Naive thymus-derived CD8-positive, alpha-beta T cell (primary cell): ENCODE measurements around the gene POLL. TPM values are rescaled to one million over a fixed set of nuclear protein-coding genes. Genes with fewer than 3 reads are reported as not detected.
"Not testable (repeated sequence)": the region's sequence is repeated elsewhere in the genome, so short reads cannot be mapped to it uniquely, and the experiment has no call there.

Experiments used
- ATAC-seq, 2 donors: fragments of 150-1000 bp; cut with Tn5 transposase in 1 of 2; sonication (Bioruptor Pico), chemical (Tn5 transposase) in 1 of 2; 1 replicate in 1 of 2; 2 replicates in 1 of 2; pipeline ENCODE4 v1.10.0; 2021; ENCODE audit warnings: mild to moderate bottlenecking in 2 of 2, moderate library complexity in 2 of 2
- POLR2A ChIA-PET: fragments of 350-600 bp; sonication (Branson Sonifier 250); formaldehyde crosslinking; loops from one replicate; lab custom pipeline; 2021; ENCODE audit warnings: antibody characterized with exemption; lab: Charles Lee
- DNase-seq, 10 donors: peaks; one replicate each; pipeline versions ENCODE4 v3.0.0 to v3.0.0-alpha.2; 2020 to 2022
- H3K27ac Mint-ChIP-seq, 10 donors: one replicate each; pipeline ENCODE4 v1.8.0; 2020 to 2022; ENCODE audit warnings: mild to moderate bottlenecking in 10 of 10, mixed read lengths in 10 of 10, moderate library complexity in 4 of 10, inconsistent platforms in 1 of 10
- H3K27me3 Mint-ChIP-seq, 5 donors: one replicate each; pipeline ENCODE4 v1.8.0; 2021 to 2022; ENCODE audit warnings: mixed read lengths in 5 of 5
- H3K36me3 Mint-ChIP-seq, 3 donors: one replicate each; pipeline ENCODE4 v1.8.0; 2020 to 2022; ENCODE audit warnings: mixed read lengths in 3 of 3, mild to moderate bottlenecking in 2 of 3, inconsistent platforms in 1 of 3
- H3K4me1 Mint-ChIP-seq, 4 donors: one replicate each; pipeline ENCODE4 v1.8.0; 2021 to 2022; ENCODE audit warnings: mixed read lengths in 4 of 4
- H3K4me3 Mint-ChIP-seq, 10 donors: one replicate each; pipeline ENCODE4 v1.8.0; 2020 to 2022; ENCODE audit warnings: mild to moderate bottlenecking in 10 of 10, mixed read lengths in 10 of 10, moderate library complexity in 6 of 10, inconsistent platforms in 1 of 10
- H3K9me3 Mint-ChIP-seq, 9 donors: one replicate each; pipeline ENCODE4 v1.8.0; 2020 to 2022; ENCODE audit warnings: mixed read lengths in 9 of 9, mild to moderate bottlenecking in 3 of 9, inconsistent platforms in 1 of 9, moderate library complexity in 1 of 9
- polyA plus RNA-seq, 3 donors: library from polyadenylated mRNA; unstranded; fragments of 300-500 nt; fragmentation: Illumina TruSeq; gene quantifications; one replicate each; pipeline ENCODE4 v1.2.3, GENCODE V29; 2021
- total RNA-seq, 8 experiments: library from RNA in 2 of 8; stranded (reverse) in 2 of 8; gene quantifications; one replicate each; pipeline ENCODE4 v1.2.3 and lab custom pipeline; 2021 to 2026

POLL gene
- total RNA-seq (10 to 100 TPM; 44.0 to 48.9 TPM), polyA plus RNA-seq (10 to 100 TPM; 10.6 to 16.7 (median 12.5) TPM), total RNA-seq (lab: John Stamatoyannopoulos, UW) (28.0 to 45.2 (median 33.8) reads per million in 6 experiments)

DNA sequence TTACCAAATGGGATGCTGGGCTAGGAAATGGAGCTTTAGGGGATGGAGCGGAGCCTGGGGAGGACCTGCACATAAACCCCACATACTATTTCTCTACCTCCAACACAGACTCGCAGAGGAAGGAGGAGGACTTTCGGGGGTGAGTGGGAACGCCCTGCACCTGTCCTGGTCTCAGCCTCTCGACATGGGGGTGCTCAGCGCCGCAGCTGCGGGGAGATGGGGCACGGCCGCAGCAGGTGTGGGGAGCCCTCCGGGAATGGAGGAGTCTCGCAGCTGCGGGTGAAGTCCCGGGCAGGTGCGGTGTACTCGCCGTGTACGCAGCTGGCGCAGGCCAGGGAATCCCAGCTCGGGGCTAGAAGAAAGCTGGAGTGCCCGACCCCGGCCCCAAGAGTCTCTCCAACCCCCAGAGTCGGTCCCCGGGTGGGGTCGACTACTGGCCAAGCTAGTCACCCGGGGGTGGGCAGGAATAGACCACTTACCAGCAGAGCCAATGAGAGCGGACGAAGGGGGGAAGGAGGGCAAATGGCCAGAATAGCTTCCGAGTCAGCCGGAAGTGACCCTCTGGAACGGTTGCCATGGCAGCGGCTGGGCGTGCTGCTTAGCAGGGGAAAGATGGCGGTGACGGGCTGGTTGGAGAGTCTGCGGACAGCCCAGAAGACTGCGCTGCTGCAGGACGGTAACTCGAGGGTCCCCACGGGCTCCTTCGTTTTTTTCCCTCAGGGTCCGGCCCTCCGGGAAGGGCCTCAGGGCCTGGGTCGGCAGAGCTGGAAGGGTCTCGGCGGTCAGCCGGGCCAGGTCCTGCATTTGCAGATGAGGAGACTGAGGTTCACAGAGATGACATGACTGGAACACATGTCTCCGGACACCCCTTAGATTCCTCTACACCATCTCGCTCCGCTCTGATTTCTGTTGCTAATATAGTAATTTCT lies at the start of gene POLL, which contains the start of gene DPCD:
TSS of gene POLL (minus strand) at position 533 of the 929 bp plus-strand sequence. CDS start 897 bp downstream, outside the sequence.
TSS of gene DPCD (plus strand) at position 597 of the 929 bp plus-strand sequence. CDS start at position 613, 16 bp downstream.
- Mint-ChIP-seq H3K9me3 (no peaks in the 10 kb centered on the region), H3K27ac (peak within 1 kb of the TSS; percentile 78 to 95 (median 92)), H3K4me1 (peaks cover 11 to 30% (median 30%) of the 10 kb centered on the region in 4 donors), H3K36me3 (peaks cover 0 to 16% (median 0%) of the 10 kb centered on the region in 3 donors), H3K4me3 (peak within 1 kb of the TSS; percentile 90 to 97 (median 94)), H3K27me3 (peaks cover 0 to 1% (median 0%) of the 10 kb centered on the region in 5 donors)
- ATAC-seq (peak; percentile 92), DNase-seq (peak; percentile 80 to 95 (median 87))
- POLR2A ChIA-PET = interaction anchor here (0.8 to 1.2 kb wide), 3 partner anchors 18 to 590 kb away, joined by 3 to 6 read pairs (median 3); no protein-coding TSS in a partner anchor

DNA sequence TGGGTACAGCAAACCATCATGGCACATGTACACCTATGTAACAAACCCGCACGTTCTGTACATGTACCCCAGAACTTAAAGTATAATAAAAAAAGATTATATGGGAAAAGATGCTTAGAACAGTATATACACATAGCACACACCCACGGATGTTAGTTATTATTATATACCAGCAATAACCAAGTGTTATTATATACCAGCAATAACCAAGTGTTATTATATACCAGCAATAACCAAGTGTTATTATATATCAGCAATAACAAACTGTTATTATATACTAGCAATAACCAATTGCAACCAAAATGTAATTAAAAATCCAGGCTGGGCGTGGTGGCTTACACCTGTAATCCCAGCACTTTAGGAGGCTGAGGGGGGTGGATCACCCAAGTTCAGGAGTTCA lies 45.5 kb upstream of the POLL start:
- peaks cover 17 to 40% (median 25%) of the 10 kb centered on the region in 4 donors for H3K4me1 Mint-ChIP-seq
- H3K4me3 Mint-ChIP-seq, POLR2A ChIA-PET, H3K27me3 Mint-ChIP-seq, DNase-seq, ATAC-seq, H3K9me3 Mint-ChIP-seq: not testable (repeated sequence)
- peak overlapping the region in 2 of 10 donors; percentile 4 to 51 for H3K27ac Mint-ChIP-seq
- peaks cover 5 to 61% (median 14%) of the 10 kb centered on the region in 3 donors for H3K36me3 Mint-ChIP-seq

DNA sequence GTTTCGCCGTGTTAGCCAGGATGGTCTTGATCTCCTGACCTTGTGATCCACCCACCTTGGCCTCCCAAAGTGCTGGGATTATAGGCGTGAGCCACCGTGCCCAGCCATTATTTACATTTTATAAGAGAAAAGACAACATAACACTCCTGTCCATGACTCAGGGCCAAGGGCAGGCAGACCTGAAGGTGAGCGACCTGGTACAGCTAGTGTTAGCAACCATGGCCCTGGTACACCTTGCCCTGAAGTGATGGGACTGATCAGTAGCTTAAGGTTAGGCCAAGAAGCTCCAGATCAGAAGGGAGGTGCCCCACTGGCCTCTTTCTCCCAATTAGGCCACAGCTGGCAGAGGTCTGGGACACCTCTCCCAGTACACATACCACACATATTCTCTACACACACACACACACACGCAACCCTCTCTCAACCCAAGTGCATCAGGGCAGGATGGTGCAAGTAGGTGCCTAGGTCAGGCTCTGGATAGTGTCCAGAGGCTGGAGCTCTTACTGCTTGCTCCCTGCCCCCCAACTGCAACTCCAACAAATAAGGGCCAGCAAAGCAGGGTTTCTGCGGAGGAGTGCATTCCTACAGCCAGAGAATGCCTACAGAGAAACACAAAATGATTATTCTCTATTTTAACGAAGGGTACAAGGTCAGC lies 43.9 kb upstream of the POLL start:
- H3K4me3 Mint-ChIP-seq = no peak overlapping the region
- peaks cover 17 to 48% (median 31%) of the 10 kb centered on the region in 4 donors for H3K4me1 Mint-ChIP-seq
- no peaks in the 10 kb centered on the region for H3K27me3 Mint-ChIP-seq
- H3K9me3 Mint-ChIP-seq = no peaks in the 10 kb centered on the region
- POLR2A ChIA-PET = no interaction called here
- ATAC-seq (no peak), DNase-seq (no peak)
- peak overlapping the region in 5 of 10 donors; percentile 4 to 76 (median 47) for H3K27ac Mint-ChIP-seq
- peaks cover 0 to 64% (median 4%) of the 10 kb centered on the region in 3 donors for H3K36me3 Mint-ChIP-seq

DNA sequence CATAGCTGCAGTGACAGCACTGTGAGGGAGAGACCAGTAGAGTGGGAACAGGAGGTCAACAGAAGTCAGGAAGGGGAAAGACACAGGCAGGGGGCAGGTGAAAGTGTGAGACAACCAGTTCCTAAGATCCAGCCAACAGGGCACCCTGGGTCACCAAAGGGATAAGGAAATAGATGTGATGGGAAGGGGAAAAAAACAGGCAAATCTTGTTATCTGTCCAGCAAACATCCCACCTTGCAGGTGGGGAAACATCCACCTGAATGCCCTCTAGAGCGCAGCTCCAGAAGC lies 42.5 kb upstream of the POLL start:
- H3K27me3 Mint-ChIP-seq = no peaks in the 10 kb centered on the region
- peak overlapping the region in 1 of 10 donors; percentile 9 for H3K27ac Mint-ChIP-seq
- H3K9me3 Mint-ChIP-seq = no peaks in the 10 kb centered on the region
- no peak for DNase-seq
- ATAC-seq = no peak
- H3K36me3 Mint-ChIP-seq = peaks cover 0 to 58% (median 4%) of the 10 kb centered on the region in 3 donors
- no peak overlapping the region for H3K4me3 Mint-ChIP-seq
- POLR2A ChIA-PET = no interaction called here
- H3K4me1 Mint-ChIP-seq = peaks cover 17 to 46% (median 32%) of the 10 kb centered on the region in 4 donors

DNA sequence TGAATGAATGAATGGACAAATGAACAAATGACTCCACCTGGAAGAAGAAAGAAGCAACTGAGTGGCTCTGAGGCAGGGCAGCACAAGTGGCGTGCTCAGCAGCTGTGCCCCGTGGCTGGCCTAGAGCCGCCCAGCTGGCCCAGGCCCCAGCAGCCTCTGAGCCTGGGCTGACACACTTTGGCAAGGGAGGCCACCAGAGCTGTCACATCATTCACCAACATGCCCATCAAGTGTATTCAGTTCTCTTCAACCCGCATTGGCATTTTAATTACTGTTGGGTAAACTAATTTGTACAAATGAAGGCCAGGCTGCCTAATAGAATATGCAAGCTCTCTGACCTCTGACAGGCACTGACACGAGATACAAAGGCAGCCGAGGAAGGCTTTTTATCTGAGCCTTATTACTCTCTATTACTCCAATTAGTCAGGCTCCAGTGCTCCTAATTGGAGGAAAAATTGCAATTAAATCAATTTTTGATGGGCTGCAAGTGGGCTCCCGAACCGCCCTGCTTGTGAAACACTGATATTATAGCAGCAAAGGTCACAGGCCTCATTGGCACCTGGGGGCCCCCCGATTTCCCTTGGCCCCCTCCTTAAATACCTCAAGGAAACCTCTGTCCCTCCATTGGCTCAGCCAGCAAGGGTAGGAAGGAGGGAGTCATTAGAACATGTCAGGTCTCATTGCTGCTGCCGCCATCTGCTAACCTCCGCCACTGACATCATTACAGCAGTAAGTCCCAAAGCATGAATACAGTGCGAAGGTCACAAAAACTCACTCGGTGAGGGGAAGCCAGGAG lies 42.0 kb upstream of the POLL start:
- ATAC-seq = no peak
- POLR2A ChIA-PET = no interaction called here
- H3K27me3 Mint-ChIP-seq = no peaks in the 10 kb centered on the region
- peaks cover 17 to 49% (median 36%) of the 10 kb centered on the region in 4 donors for H3K4me1 Mint-ChIP-seq
- peak overlapping the region in 4 of 10 donors; percentile 9 to 48 (median 24) for H3K27ac Mint-ChIP-seq
- no peaks in the 10 kb centered on the region for H3K9me3 Mint-ChIP-seq
- DNase-seq = no peak
- no peak overlapping the region for H3K4me3 Mint-ChIP-seq
- H3K36me3 Mint-ChIP-seq = peaks cover 0 to 61% (median 6%) of the 10 kb centered on the region in 3 donors

DNA sequence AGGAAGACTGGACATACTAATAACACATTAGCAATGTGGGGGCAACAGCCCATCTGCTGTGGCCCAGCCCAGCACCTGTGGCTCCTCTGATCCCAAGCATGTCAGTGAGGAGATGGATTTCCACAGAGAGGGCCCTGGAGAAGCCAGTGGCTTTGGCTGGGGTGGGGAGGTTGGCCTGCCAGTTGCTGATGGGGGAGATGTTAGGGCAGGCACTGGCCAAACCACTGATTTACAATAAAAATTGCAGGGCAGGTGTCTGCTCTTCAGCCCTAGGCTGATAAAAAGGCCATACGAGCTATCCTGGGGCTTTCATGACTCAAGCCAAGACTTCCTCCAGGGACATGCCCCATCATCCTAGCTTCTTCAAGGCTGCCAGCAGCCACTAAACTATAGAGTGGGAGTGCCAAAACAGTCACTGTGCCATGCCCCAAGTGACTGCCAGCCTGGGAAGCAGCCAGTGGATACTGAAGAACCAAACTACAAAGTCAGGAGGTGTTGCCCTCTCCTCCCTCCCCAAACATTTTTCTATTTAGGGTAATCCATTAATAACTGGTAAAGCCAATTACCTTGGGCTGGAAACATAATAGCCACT lies 37.9 kb upstream of the POLL start:
- Mint-ChIP-seq H3K36me3 (peaks cover 0 to 76% (median 15%) of the 10 kb centered on the region in 3 donors), H3K27me3 (no peaks in the 10 kb centered on the region), H3K4me3 (no peak overlapping the region), H3K9me3 (no peaks in the 10 kb centered on the region), H3K27ac (peak overlapping the region in 5 of 10 donors; percentile 12 to 49 (median 30)), H3K4me1 (peaks cover 2 to 35% (median 26%) of the 10 kb centered on the region in 4 donors)
- POLR2A ChIA-PET = interaction anchor here (0.5 kb wide), 1 partner anchor 1150 kb away, joined by 3 read pairs; no protein-coding TSS in a partner anchor
- ATAC-seq = no peak
- no peak for DNase-seq

DNA sequence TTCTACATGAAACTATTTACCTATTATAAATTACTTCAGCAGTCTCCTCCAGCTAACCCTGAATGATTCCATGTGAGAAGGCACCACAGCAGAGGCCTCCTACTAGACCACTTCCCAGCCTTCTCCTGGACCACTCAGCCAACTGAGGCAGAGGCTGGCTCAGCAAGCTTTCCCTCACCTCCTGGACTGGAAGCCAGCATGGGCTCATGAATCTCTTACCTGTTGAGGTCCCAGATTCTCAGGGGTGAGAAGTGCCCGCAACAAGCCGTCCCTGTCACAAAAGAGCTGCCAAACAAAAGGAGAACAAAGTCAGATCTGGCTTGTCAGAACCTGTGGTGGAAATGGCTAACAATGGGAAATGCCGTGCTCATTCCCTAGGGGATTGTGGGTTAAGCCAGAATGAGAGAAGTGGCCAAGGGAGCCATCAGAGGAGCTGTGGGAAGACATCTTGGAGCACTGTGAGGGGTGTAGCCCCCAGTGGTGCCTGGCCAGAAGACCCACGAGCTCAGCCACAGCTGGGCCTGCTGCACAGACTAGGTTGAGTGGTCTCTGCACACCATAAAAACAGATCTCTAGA lies 36.6 kb upstream of the POLL start:
- peak overlapping the region in 4 of 10 donors; percentile 11 to 41 (median 22) for H3K27ac Mint-ChIP-seq
- POLR2A ChIA-PET = no interaction called here
- H3K9me3 Mint-ChIP-seq = no peaks in the 10 kb centered on the region
- no peak overlapping the region for H3K4me3 Mint-ChIP-seq
- H3K4me1 Mint-ChIP-seq = peaks cover under 1 to 27% (median 20%) of the 10 kb centered on the region in 4 donors
- ATAC-seq = no peak
- DNase-seq = no peak
- peaks cover 0 to 80% (median 11%) of the 10 kb centered on the region in 3 donors for H3K36me3 Mint-ChIP-seq
- no peaks in the 10 kb centered on the region for H3K27me3 Mint-ChIP-seq

DNA sequence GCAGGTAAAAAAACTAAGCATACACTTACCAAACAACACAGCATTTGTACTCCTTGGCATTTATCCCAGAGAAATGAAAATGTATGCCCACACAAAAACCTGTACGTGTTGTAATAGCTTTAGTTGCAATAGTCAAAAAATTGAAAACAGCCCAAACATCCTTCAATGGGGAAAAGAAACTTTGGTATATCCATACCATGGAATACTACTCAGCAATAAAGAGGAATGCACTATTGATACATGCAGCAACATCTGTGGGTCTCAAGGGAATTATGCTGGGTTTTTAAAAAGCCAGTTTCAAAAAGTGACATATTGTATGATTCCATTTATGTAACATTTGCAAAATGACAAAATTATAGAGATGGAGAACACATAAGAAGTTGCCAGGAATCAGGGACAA lies 35.5 kb upstream of the POLL start:
- POLR2A ChIA-PET = no interaction called here
- Mint-ChIP-seq H3K27ac (peak overlapping the region in 2 of 10 donors; percentile 3 to 51), H3K4me3 (no peak overlapping the region), H3K36me3 (peaks cover 0 to 89% (median 11%) of the 10 kb centered on the region in 3 donors), H3K27me3 (no peaks in the 10 kb centered on the region), H3K4me1 (peaks cover 0 to 20% (median 18%) of the 10 kb centered on the region in 4 donors), H3K9me3 (no peaks in the 10 kb centered on the region)
- no peak for DNase-seq
- no peak for ATAC-seq

DNA sequence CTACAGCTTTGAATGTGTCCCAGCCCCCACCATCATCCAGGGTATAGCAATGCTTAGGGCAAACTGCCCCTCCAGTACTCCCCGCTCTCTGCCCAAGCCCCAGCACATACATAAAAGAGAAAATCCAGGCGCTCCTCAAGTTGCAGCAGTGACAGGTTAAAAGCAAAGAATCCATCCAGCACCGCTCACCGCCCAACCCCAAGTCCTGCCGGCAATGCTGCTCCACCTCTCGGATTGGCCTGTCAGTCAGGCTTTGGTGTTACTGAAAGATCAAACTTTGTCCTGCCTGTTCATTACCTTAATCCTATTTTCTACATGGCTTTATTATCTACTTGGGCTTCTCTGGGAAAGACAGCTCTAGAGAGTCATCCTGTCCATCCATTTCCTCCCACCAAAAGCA lies 31.9 kb upstream of the POLL start:
- peaks cover 0 to 89% (median 11%) of the 10 kb centered on the region in 3 donors for H3K36me3 Mint-ChIP-seq
- POLR2A ChIA-PET = no interaction called here

DNA sequence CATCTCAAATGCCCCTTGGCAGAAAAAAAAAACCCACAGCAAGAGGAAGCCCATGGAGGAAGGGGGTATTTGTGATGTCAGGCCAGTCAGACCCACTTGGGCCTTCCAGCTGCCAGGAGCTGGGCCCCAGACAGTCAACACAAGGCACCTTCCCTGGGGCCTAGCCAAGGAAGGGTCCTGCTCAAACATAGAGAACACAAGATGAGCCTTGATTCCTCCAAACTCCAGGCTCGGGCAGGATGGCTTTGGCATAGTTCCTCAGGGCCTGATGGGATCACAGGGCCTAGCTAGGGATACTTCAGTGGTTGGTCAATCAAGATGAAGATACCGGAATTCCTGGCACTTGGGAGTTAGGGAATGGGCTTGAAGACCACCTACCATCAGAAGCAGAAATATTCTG lies 30.8 kb upstream of the POLL start:
- H3K4me1 Mint-ChIP-seq = peaks cover 0 to 12% (median 10%) of the 10 kb centered on the region in 4 donors
- peaks cover 0 to 78% (median 8%) of the 10 kb centered on the region in 3 donors for H3K36me3 Mint-ChIP-seq
- ATAC-seq (no peak), DNase-seq (no peak)
- no peaks in the 10 kb centered on the region for H3K27me3 Mint-ChIP-seq
- POLR2A ChIA-PET = no interaction called here
- peak overlapping the region in 4 of 10 donors; percentile 36 to 91 (median 56) for H3K27ac Mint-ChIP-seq
- no peak overlapping the region for H3K4me3 Mint-ChIP-seq
- H3K9me3 Mint-ChIP-seq = no peaks in the 10 kb centered on the region

More for the DNA sequence above, 31.9 kb upstream of the POLL start:
- no peak for ATAC-seq
- no peak overlapping the region for H3K27ac Mint-ChIP-seq
- H3K9me3 Mint-ChIP-seq = no peaks in the 10 kb centered on the region
- peaks cover 3 to 15% (median 13%) of the 10 kb centered on the region in 4 donors for H3K4me1 Mint-ChIP-seq
- H3K27me3 Mint-ChIP-seq = no peaks in the 10 kb centered on the region
- DNase-seq = no peak
- H3K4me3 Mint-ChIP-seq = no peak overlapping the region

DNA sequence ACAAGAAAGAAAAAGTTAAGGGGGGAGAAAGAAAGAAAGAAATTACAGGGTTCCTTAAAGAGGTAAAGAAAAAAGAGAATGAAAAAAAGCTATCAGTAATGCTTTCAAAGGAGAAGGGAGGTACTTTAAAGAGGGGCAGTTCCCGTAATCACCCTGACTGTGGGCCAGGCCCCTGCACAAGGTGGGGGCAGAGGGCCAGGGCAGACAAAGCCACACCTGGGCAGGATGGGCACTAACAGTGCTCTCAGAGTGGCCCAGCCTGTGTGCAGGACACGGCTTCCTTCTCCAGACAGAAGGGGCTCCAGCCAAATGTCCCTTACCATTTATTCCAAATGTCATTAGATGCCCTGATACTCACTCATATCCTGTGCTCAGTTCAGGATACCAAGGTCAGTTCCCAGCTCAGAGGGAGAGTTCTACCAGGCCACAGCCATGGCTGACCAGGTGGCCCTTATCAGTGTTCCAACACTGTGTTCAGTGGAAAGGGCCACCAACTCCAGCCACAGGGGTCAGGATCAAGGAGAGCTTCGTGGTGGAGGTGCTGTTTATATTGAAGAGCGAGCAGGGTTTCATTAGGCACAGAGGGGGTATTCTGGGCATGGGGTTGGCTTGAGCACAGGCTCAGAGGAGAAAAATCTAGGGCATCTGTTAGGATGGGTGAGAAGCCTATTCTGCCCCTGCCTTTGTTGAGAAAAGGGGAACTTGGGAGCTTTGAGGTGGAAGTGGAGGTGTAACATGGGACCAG lies 29.9 kb upstream of the POLL start:
- H3K36me3 Mint-ChIP-seq = peaks cover 0 to 70% (median 5%) of the 10 kb centered on the region in 3 donors
- peak overlapping the region in 8 of 10 donors; percentile 38 to 92 (median 68) for H3K27ac Mint-ChIP-seq
- no peak overlapping the region for H3K4me3 Mint-ChIP-seq
- no peaks in the 10 kb centered on the region for H3K27me3 Mint-ChIP-seq
- peaks cover 0 to 12% (median 10%) of the 10 kb centered on the region in 4 donors for H3K4me1 Mint-ChIP-seq
- ATAC-seq (no peak), DNase-seq (no peak)
- no peaks in the 10 kb centered on the region for H3K9me3 Mint-ChIP-seq
- POLR2A ChIA-PET = no interaction called here
